ENCODE data around the gene TRAPPC2.

GRCh38 chrX:13770013-13770535, 35.7 kb upstream of the TRAPPC2 start:
- TF ChIP-seq CTCF (conservative IDR thresholded peaks at IDR 0.05; ENCODE audit: low read depth, low read length), result no peak
- TF ChIP-seq POLR2A (IDR thresholded peaks at IDR 0.05; ENCODE audit: low read depth, low read length), result no peak
- no peak for TF ChIP-seq SMC3 (IDR thresholded peaks at IDR 0.05; ENCODE audit: low read depth, low read length)
- TF ChIP-seq USF2 (IDR thresholded peaks at IDR 0.05; ENCODE audit: low read depth, low read length), result no peak
